ENCODE results near the gene C11orf24.

DNA sequence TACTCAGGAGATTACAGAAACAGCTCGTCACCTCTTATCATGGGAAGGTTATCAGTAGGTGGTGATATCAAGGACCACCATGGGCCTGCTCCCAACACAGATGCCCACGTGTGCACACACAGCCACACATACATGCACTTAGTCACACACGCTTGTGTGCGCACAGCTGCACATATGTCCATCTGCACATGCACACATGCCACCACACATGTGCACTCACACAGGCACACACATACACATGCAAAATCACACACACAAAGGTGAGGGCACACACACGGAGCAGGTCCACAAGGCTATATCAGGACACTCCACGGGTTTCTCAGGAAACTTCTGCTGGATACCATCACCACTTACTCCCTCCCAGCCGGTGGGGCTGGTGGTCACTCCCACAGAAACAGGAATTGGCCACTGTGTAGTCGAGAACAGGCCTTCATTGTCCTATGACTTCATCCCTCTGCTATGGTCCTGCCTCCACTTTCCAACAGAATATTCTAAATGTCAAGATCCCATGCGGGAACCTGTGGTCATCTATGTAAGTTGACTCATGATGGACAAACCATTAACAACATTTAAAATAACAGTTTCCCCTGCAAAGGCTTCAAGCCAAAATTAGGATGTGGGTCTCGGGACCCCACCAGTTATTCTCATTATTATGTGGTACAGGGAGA is 2.2 kb downstream of the C11orf24 start:
- TF ChIP-seq, protein P1, sequence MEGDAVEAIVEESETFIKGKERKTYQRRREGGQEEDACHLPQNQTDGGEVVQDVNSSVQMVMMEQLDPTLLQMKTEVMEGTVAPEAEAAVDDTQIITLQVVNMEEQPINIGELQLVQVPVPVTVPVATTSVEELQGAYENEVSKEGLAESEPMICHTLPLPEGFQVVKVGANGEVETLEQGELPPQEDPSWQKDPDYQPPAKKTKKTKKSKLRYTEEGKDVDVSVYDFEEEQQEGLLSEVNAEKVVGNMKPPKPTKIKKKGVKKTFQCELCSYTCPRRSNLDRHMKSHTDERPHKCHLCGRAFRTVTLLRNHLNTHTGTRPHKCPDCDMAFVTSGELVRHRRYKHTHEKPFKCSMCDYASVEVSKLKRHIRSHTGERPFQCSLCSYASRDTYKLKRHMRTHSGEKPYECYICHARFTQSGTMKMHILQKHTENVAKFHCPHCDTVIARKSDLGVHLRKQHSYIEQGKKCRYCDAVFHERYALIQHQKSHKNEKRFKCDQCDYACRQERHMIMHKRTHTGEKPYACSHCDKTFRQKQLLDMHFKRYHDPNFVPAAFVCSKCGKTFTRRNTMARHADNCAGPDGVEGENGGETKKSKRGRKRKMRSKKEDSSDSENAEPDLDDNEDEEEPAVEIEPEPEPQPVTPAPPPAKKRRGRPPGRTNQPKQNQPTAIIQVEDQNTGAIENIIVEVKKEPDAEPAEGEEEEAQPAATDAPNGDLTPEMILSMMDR (tag by site-specific recombination; IDR thresholded peaks at IDR 0.05): no peak
- TF ChIP-seq SP7 (tag by site-specific recombination; IDR thresholded peaks at IDR 0.05): no peak
- TF ChIP-seq, protein P2, sequence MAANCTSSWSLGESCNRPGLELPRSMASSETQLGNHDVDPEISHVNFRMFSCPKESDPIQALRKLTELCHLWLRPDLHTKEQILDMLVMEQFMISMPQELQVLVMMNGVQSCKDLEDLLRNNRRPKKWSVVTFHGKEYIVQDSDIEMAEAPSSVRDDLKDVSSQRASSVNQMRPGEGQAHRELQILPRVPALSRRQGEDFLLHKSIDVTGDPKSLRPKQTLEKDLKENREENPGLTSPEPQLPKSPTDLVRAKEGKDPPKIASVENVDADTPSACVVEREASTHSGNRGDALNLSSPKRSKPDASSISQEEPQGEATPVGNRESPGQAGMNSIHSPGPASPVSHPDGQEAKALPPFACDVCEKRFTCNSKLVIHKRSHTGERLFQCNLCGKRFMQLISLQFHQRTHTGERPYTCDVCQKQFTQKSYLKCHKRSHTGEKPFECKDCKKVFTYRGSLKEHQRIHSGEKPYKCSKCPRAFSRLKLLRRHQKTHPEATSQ (tag by site-specific recombination; IDR thresholded peaks at IDR 0.05): no peak
- no peak for TF ChIP-seq ZNF670 (tag by site-specific recombination; IDR thresholded peaks at IDR 0.05; ENCODE audit: low read depth)
- TF ChIP-seq, protein P3, sequence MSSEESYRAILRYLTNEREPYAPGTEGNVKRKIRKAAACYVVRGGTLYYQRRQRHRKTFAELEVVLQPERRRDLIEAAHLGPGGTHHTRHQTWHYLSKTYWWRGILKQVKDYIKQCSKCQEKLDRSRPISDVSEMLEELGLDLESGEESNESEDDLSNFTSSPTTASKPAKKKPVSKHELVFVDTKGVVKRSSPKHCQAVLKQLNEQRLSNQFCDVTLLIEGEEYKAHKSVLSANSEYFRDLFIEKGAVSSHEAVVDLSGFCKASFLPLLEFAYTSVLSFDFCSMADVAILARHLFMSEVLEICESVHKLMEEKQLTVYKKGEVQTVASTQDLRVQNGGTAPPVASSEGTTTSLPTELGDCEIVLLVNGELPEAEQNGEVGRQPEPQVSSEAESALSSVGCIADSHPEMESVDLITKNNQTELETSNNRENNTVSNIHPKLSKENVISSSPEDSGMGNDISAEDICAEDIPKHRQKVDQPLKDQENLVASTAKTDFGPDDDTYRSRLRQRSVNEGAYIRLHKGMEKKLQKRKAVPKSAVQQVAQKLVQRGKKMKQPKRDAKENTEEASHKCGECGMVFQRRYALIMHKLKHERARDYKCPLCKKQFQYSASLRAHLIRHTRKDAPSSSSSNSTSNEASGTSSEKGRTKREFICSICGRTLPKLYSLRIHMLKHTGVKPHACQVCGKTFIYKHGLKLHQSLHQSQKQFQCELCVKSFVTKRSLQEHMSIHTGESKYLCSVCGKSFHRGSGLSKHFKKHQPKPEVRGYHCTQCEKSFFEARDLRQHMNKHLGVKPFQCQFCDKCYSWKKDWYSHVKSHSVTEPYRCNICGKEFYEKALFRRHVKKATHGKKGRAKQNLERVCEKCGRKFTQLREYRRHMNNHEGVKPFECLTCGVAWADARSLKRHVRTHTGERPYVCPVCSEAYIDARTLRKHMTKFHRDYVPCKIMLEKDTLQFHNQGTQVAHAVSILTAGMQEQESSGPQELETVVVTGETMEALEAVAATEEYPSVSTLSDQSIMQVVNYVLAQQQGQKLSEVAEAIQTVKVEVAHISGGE (tag by site-specific recombination; conservative IDR thresholded peaks at IDR 0.05; ENCODE audit: low read depth): no peak
- TF ChIP-seq WT1 (tag by site-specific recombination; IDR thresholded peaks at IDR 0.05): no peak
- no peak for TF ChIP-seq KLF9 (tag by site-specific recombination; IDR thresholded peaks at IDR 0.05; ENCODE audit: low read depth)
- TF ChIP-seq, protein P4, sequence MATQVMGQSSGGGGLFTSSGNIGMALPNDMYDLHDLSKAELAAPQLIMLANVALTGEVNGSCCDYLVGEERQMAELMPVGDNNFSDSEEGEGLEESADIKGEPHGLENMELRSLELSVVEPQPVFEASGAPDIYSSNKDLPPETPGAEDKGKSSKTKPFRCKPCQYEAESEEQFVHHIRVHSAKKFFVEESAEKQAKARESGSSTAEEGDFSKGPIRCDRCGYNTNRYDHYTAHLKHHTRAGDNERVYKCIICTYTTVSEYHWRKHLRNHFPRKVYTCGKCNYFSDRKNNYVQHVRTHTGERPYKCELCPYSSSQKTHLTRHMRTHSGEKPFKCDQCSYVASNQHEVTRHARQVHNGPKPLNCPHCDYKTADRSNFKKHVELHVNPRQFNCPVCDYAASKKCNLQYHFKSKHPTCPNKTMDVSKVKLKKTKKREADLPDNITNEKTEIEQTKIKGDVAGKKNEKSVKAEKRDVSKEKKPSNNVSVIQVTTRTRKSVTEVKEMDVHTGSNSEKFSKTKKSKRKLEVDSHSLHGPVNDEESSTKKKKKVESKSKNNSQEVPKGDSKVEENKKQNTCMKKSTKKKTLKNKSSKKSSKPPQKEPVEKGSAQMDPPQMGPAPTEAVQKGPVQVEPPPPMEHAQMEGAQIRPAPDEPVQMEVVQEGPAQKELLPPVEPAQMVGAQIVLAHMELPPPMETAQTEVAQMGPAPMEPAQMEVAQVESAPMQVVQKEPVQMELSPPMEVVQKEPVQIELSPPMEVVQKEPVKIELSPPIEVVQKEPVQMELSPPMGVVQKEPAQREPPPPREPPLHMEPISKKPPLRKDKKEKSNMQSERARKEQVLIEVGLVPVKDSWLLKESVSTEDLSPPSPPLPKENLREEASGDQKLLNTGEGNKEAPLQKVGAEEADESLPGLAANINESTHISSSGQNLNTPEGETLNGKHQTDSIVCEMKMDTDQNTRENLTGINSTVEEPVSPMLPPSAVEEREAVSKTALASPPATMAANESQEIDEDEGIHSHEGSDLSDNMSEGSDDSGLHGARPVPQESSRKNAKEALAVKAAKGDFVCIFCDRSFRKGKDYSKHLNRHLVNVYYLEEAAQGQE (tag by site-specific recombination; IDR thresholded peaks at IDR 0.05): no peak

All from HEK293 (cell line).